ENCODE data around the gene AGXT.

- TF ChIP-seq TAF1 (IDR thresholded peaks at IDR 0.05; ENCODE audit: borderline replicate concordance, insufficient read depth, low read length) (no peak), POLR2AphosphoS5 (IDR thresholded peaks at IDR 0.05; ENCODE audit: low read depth, low read length) (no peak)
These were observed 23.1 kb downstream of the AGXT start for GRCh38 chr2:240891492-240892340.
